Gastrocnemius medialis (tissue), 4 donors: ENCODE measurements around the gene DOCK8.

ENCODE experiments used
- CTCF ChIP-seq, 5 experiments: fragments of 450-650 bp in 3 of 5; fragments of 200-600 bp in 2 of 5; sonication (generic) in 2 of 5; IDR thresholded peaks in 4 of 5; conservative IDR thresholded peaks in 1 of 5; 1 replicate in 4 of 5; 2 replicates in 1 of 5; pipeline ENCODE4 v1.5.1; 2016 to 2019; ENCODE audit warnings: antibody characterized with exemption in 5 of 5, mild to moderate bottlenecking in 3 of 5, moderate library complexity in 3 of 5
- POLR2A ChIP-seq, 2 donors: fragments of 450-650 bp; IDR thresholded peaks; one replicate each; pipeline ENCODE4 v1.6.1; 2017; ENCODE audit warnings: antibody characterized with exemption in 2 of 2, mild to moderate bottlenecking in 2 of 2, moderate library complexity in 2 of 2

GRCh38 chr9:431701-432100 is 217.0 kb downstream of the DOCK8 start:
- TF ChIP-seq POLR2A (IDR thresholded peaks at IDR 0.05) (no peak), CTCF (IDR thresholded peaks at IDR 0.05 in 4 of 5, conservative IDR thresholded peaks at IDR 0.05 in 1 of 5) (no peak)
